GM19452 (cell line): ENCODE measurements around the gene FRMD1.

Experiments used
- ATAC-seq: cut with Tn5 transposase; IDR thresholded peaks from one replicate; pipeline ENCODE4 v1.9.1; 2021; ENCODE audit not compliant: unreplicated experiment

Gene FRMD1

DNA sequence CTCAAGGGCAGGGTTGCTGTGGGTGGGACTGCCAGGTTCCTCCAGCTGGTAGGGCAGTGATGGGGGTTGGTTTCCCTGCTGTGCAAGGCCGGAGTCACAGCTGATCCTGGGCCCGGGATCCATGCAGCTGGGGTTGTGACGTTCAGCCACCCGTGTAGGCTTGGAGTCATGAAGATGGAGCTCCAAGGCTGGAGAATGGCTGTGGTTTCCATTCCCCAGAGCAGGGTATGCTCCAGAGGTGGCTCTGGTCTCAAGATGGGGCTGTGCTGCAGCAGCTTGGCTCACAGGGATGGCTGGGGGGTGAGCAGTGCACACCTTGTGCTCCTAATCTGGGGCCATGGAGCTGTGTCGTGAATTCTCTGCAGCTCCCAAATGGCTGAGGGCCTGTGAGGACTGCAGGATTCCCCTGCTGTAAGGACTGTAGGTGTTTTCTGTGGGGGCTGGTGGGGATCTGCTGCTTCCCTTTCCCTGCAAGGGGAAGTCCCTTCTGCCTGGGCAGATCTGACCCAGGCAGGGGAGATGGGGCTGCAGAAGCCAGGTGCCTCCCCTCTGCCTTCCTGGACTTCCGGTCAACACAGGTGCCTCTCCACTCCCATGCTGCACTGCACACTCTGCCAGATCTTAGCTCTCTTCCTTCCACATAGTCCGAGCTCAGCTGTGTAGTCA is 65.6 kb downstream of the FRMD1 start:
- ATAC-seq, result no peak

DNA sequence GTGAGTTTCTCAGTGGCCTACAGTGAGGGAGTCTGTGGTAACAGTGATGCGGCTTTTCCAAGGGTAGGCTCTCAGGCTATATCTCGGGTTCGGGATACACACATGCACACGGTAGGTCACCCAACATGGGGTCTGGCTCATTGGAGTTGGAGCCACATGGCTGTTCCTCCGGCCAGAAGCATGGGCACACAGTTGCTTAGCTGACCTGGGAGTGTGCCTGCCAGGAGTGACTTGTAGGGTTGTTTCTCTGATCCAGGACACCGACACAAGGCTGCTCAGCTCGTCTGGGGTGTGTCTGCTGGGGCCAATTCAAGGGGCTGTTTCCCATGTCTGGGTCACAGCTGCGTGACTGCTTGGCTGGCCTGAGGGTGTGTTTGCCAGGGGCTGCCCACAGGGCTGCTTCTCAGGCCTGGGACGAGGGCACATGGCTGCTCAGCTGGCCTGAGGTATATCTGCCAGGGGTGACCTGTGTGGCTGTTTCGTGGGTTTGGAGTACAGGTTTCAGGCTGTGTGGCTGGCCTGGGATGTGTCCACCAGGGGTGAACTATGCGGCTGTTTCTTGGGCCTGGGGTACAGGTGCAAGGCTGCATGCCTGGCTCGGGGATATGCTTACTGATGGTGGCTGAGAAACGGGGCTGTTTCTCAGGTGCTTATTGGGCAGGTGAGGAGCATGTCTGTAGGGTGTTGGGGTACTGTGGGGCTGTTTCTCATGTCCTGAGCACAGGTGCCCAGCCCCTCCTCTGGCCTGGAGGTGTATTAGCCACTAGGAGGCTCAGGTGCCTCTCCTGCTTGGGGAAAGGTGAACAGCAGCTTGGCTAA is 66.4 kb downstream of the FRMD1 start:
- no peak for ATAC-seq

DNA sequence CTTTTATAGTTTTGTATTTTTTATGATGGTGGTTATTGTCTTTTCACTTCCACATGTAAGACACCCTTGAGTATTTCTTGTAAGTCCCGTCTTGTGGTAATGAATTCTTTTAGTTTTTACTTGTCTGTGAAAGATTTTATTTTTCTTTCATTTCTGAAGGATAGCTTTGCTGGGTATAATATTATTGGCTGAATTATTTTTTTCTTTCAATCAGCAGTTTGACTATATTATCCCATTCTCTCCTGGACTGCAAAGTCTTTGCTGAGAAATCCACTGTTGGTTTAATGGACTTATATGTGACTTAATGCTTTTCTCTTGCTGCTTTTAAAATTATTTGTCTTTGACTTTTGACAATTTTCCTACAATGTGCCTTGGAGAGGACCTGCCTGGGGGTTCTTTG is 67.7 kb downstream of the FRMD1 start:
- ATAC-seq, result no peak

GRCh38 chr6:168009331-168009730 is 69.7 kb downstream of the FRMD1 start:
- no peak for ATAC-seq

DNA sequence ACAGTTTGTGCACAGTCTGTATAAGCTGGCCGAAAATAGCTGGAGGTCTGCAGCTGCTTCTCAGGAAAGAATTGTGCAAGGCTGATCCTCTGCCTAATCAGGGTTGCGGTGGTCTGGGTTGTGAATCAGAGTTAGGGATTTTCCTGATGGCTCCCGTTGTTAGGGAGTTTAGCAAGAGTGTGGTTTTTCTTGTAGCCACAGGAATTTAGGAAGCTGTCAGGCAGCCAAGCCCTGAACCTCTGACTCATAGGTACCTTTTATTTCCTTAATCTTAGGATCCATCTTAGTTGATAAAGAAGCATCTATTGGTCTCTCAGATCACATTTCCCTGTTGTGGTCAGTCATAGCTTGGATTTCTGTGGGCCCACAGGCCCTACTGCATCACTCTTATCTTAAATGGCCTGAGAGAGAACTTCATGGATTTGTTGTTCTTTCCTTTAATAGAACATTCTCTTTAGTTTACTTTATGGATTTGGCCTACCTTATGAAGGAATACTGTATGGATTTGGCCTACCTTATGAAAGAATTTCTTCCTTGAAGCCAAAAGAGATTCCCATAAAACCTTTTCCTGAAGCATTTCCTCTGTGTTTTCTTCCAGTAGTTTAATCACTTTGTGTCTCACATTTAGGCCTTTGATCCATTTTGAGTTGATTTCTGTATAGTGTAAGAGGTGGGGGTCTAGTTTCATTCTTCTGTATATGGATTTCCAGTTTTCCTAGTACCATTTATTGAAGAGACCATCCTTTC is 71.2 kb downstream of the FRMD1 start:
- ATAC-seq, result no peak

DNA sequence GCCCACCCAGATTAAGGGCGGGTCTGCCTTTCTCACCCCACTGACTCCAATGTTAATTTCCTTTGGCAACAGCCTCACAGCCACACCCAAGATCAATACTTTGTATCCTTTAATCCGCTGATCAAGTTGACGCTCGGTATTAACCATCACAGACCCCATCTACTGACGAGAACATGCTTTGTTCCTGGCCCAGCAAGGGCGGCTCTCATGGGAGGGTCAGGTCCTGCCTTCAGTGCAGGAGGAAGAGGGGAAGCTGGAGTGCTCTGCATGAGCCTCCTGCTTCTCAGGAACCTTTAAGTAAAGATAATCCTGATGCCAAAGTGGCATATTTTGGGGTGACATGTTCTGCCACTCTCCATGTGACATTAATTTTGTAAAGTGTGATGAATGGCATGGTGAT is 73.2 kb downstream of the FRMD1 start:
- ATAC-seq, result no peak

- ATAC-seq, result no peak
Measured at GRCh38 chr6:168004945-168005344, 74.1 kb downstream of the FRMD1 start.

- no peak for ATAC-seq
Measured at GRCh38 chr6:168004023-168004422, 75.0 kb downstream of the FRMD1 start.
